Measurements from ENCODE around the gene UBAC1. TPM values are rescaled to one million over a fixed set of nuclear protein-coding genes. Genes with fewer than 3 reads are reported as not detected.
A peak's percentile ranks its signal among the peaks of the same experiment; 100 is the strongest.
"Not testable (repeated sequence)": the region's sequence is repeated elsewhere in the genome, so short reads cannot be mapped to it uniquely, and the experiment has no call there.

The UBAC1 gene
- total RNA-seq, 1 donor from 2014 or later, result 57.9 TPM

GRCh38 chr9:135956802-135957174 lies 4.4 kb downstream of the UBAC1 start:
- no peak overlapping the region for H3K4me3 ChIP-seq
- intact Hi-C loops (cut with DNase I), result no loop called here
- H3K36me3 ChIP-seq, result peaks cover 0 to 18% of the 10 kb centered on the region in 2 donors
- no peak for TF ChIP-seq POLR2AphosphoS5 (IDR thresholded peaks at IDR 0.05; ENCODE audit: insufficient read depth in 1 of 2, low read depth in 1 of 2)
- TF ChIP-seq CTCF (IDR thresholded peaks at IDR 0.05), result no peak
- TF ChIP-seq POLR2A (IDR thresholded peaks at IDR 0.05), result no peak
- H3K27ac ChIP-seq, result no peak overlapping the region
- H3K9me3 ChIP-seq, result no peaks in the 10 kb centered on the region
- peaks cover 24% of the 10 kb centered on the region for H3K4me1 ChIP-seq
- H3K27me3 ChIP-seq, result no peaks in the 10 kb centered on the region
- no peak for DNase-seq (ENCODE audit: extremely low spot score in 2 of 2)

- no peak overlapping the region for H3K27ac ChIP-seq
- intact Hi-C loops (cut with DNase I), result no loop called here
- peaks cover 0 to 18% of the 10 kb centered on the region in 2 donors for H3K36me3 ChIP-seq
- no peak for DNase-seq (ENCODE audit: extremely low spot score in 2 of 2)
- no peaks in the 10 kb centered on the region for H3K27me3 ChIP-seq
- no peaks in the 10 kb centered on the region for H3K9me3 ChIP-seq
- peaks cover 24% of the 10 kb centered on the region for H3K4me1 ChIP-seq
- no peak overlapping the region for H3K4me3 ChIP-seq
- TF ChIP-seq CTCF (IDR thresholded peaks at IDR 0.05), result no peak
- TF ChIP-seq POLR2AphosphoS5 (IDR thresholded peaks at IDR 0.05; ENCODE audit: insufficient read depth in 1 of 2, low read depth in 1 of 2), result no peak
- TF ChIP-seq POLR2A (IDR thresholded peaks at IDR 0.05), result no peak
These were observed 5.0 kb downstream of the UBAC1 start for GRCh38 chr9:135955934-135956801.

GRCh38 chr9:135952664-135953206 lies 8.4 kb downstream of the UBAC1 start:
- no peak overlapping the region for H3K27ac ChIP-seq

GRCh38 chr9:135951889-135952663 lies 9.1 kb downstream of the UBAC1 start:
- H3K36me3 ChIP-seq, result peaks cover 0 to 43% of the 10 kb centered on the region in 2 donors
- H3K4me3 ChIP-seq, result no peak overlapping the region
- no peak overlapping the region for H3K27ac ChIP-seq
- no peaks in the 10 kb centered on the region for H3K9me3 ChIP-seq
- TF ChIP-seq POLR2A (IDR thresholded peaks at IDR 0.05), result no peak
- TF ChIP-seq POLR2AphosphoS5 (IDR thresholded peaks at IDR 0.05; ENCODE audit: insufficient read depth in 1 of 2, low read depth in 1 of 2), result peak in 1 of 2 donors; percentile 39
- H3K4me1 ChIP-seq, result peaks cover 10% of the 10 kb centered on the region
- intact Hi-C loops (cut with DNase I), result no loop called here
- DNase-seq (ENCODE audit: extremely low spot score in 2 of 2), result no peak
- H3K27me3 ChIP-seq, result no peaks in the 10 kb centered on the region

More at GRCh38 chr9:135952664-135953206, 8.4 kb downstream of the UBAC1 start:
- Histone ChIP-seq H3K4me1 (peaks cover 10% of the 10 kb centered on the region), H3K9me3 (no peaks in the 10 kb centered on the region), H3K27me3 (no peaks in the 10 kb centered on the region), H3K4me3 (no peak overlapping the region), H3K36me3 (peaks cover 0 to 36% of the 10 kb centered on the region in 2 donors)
- TF ChIP-seq CTCF (IDR thresholded peaks at IDR 0.05), result no peak
- no peak for TF ChIP-seq POLR2AphosphoS5 (IDR thresholded peaks at IDR 0.05; ENCODE audit: insufficient read depth in 1 of 2, low read depth in 1 of 2)
- TF ChIP-seq POLR2A (IDR thresholded peaks at IDR 0.05), result no peak
- DNase-seq (ENCODE audit: extremely low spot score in 2 of 2), result no peak
- intact Hi-C loops (cut with DNase I), result no loop called here

DNA sequence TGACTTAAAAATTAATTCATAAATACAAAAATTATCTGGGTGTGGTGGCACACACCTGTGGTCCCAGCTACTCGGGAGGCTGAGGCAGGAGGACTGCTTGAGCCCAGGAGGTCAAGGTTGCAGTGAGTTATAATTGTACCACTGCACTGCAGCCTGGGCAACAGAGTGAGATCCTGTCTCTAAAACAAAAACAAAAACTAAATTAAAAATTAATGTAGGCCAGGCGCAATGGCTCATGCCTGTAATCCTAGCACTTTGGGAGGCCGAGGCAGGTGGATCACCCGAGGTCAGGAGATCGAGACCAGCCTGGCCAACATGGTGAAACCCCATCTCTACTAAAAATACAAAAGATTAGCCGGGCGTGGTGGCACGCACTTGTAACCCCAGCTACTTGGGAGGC lies 9.9 kb downstream of the UBAC1 start:
- H3K4me3 ChIP-seq; DNase-seq (ENCODE audit: extremely low spot score in 2 of 2); intact Hi-C loops (cut with DNase I); H3K27ac ChIP-seq; H3K9me3 ChIP-seq; H3K4me1 ChIP-seq; H3K27me3 ChIP-seq: not testable (repeated sequence)
- H3K36me3 ChIP-seq, result peaks cover 0 to 50% of the 10 kb centered on the region in 2 donors

GRCh38 chr9:135950841-135951240 lies 10.3 kb downstream of the UBAC1 start:
- H3K9me3 ChIP-seq; H3K4me1 ChIP-seq; intact Hi-C loops (cut with DNase I); H3K27me3 ChIP-seq; H3K27ac ChIP-seq; DNase-seq (ENCODE audit: extremely low spot score in 2 of 2); H3K4me3 ChIP-seq: not testable (repeated sequence)
- H3K36me3 ChIP-seq, result peaks cover 0 to 55% of the 10 kb centered on the region in 2 donors

Data from vagina (tissue), 2 donors.